Measurements from ENCODE around the gene PDE6C.

- no peak for TF ChIP-seq EZH2 (IDR thresholded peaks at IDR 0.05; ENCODE audit: borderline replicate concordance, insufficient read depth, low read depth, low read length, poor library complexity, severe bottlenecking)
- TF ChIP-seq CTCF (IDR thresholded peaks at IDR 0.05): no peak
Measured at GRCh38 chr10:93701866-93702209, 89.5 kb downstream of the PDE6C start.

Data from B cell (primary cell).